IMR-90 (cell line): Measurements from ENCODE around the gene ZAR1. TPM values are rescaled to one million over a fixed set of nuclear protein-coding genes. Genes with fewer than 3 reads are reported as not detected.

Source experiments
- ATAC-seq: fragments of 200-7000 bp; cut with Tn5 transposase; 2 replicates; pipeline ENCODE4 v1.9.1; 2020; ENCODE audit warnings: low read depth, mild to moderate bottlenecking, moderate library complexity
- BruUV-seq: library from RNA; stranded (reverse); fragments of 400-500 nt; replicated peaks from 2 replicates; lab custom pipeline; 2021; lab: Mats Ljungman, UMichigan
- CTCF ChIA-PET: fragments of 300-600 bp; formaldehyde crosslinking; extraction: SDS; loops from one replicate; lab custom pipeline; 2021; ENCODE audit warnings: antibody characterized with exemption; lab: Yijun Ruan, JAX
- POLR2A ChIA-PET: fragments of 300-600 bp; sonication (Branson Sonifier 250); formaldehyde crosslinking; loops from one replicate; lab custom pipeline; 2022; ENCODE audit warnings: antibody characterized with exemption; ENCODE audit not compliant: unreplicated experiment; lab: Charles Lee
- DNase-seq: peaks from one replicate; pipeline ENCODE4 v3.0.0; 2013
- H2AFZ ChIP-seq: replicated peaks from 2 replicates; pipeline ENCODE3; 2013; ENCODE audit warnings: low read length, mild to moderate bottlenecking; ENCODE audit not compliant: poor library complexity
- H2AK5ac ChIP-seq: 2 replicates; pipeline ENCODE4 v1.6.1; 2013; ENCODE audit warnings: low read depth, low read length, inconsistent platforms
- H2AK9ac ChIP-seq: replicated peaks from 2 replicates; pipeline ENCODE3; 2013; ENCODE audit warnings: mild to moderate bottlenecking, low read depth, low read length, moderate library complexity; ENCODE audit not compliant: poor library complexity
- H2BK120ac ChIP-seq: 2 replicates; pipeline ENCODE4 v1.6.1; 2013; ENCODE audit warnings: low read depth, low read length, inconsistent platforms
- H2BK15ac ChIP-seq: 3 replicates; pipeline ENCODE4 v1.6.1; 2013; ENCODE audit warnings: low read depth, low read length, inconsistent platforms
- H2BK20ac ChIP-seq: 2 replicates; pipeline ENCODE4 v1.6.1; 2013; ENCODE audit warnings: low read depth, mild to moderate bottlenecking, inconsistent platforms, low read length, moderate library complexity
- H2BK5ac ChIP-seq: 2 replicates; pipeline ENCODE4 v1.6.1; 2013; ENCODE audit warnings: mild to moderate bottlenecking, low read depth, low read length, inconsistent platforms; ENCODE audit not compliant: poor library complexity, severe bottlenecking
- H3K14ac ChIP-seq: replicated peaks from 2 replicates; pipeline ENCODE4 v1.6.1; 2013; ENCODE audit warnings: low read depth, low read length, inconsistent platforms
- H3K18ac ChIP-seq: 2 replicates; pipeline ENCODE4 v1.6.1; 2013; ENCODE audit warnings: low read depth, low read length, control low read depth
- H3K23ac ChIP-seq: 2 replicates; pipeline ENCODE4 v1.6.1; 2013; ENCODE audit warnings: low read depth, low read length, inconsistent platforms
- H3K27ac ChIP-seq: 2 replicates; pipeline ENCODE4 v1.5.1; 2013; ENCODE audit warnings: mild to moderate bottlenecking, control low read depth, low read length; ENCODE audit not compliant: insufficient read depth
- H3K27me3 ChIP-seq: 2 replicates; pipeline ENCODE4 v1.6.1; 2013; ENCODE audit warnings: low read length; ENCODE audit not compliant: control insufficient read depth, insufficient read depth
- H3K36me3 ChIP-seq: 2 replicates; pipeline ENCODE4 v1.6.1; 2013; ENCODE audit warnings: low read length, mixed read lengths; ENCODE audit not compliant: control insufficient read depth, insufficient read depth
- H3K4ac ChIP-seq: 2 replicates; pipeline ENCODE4 v1.6.1; 2013; ENCODE audit warnings: low read depth, low read length, inconsistent platforms
- H3K4me1 ChIP-seq: 2 replicates; pipeline ENCODE4 v1.6.1; 2013; ENCODE audit warnings: low read length, mixed read lengths; ENCODE audit not compliant: control insufficient read depth, insufficient read depth
- H3K4me2 ChIP-seq: 2 replicates; pipeline ENCODE4 v1.6.1; 2013; ENCODE audit warnings: low read depth, mild to moderate bottlenecking, control low read depth, low read length, moderate library complexity
- H3K4me3 ChIP-seq: 2 replicates; pipeline ENCODE4 v1.5.1; 2013; ENCODE audit warnings: low read depth, mild to moderate bottlenecking, control low read depth, low read length, moderate library complexity; ENCODE audit not compliant: insufficient read depth
- H3K56ac ChIP-seq: 2 replicates; pipeline ENCODE4 v1.6.1; 2013; ENCODE audit warnings: low read length, inconsistent platforms; ENCODE audit not compliant: insufficient read depth; ENCODE audit errors: extremely low read depth
- H3K79me1 ChIP-seq, 2 experiments: 2 replicates each; pipeline ENCODE4 v1.6.1; 2013; ENCODE audit warnings: low read length in 2 of 2, inconsistent platforms in 1 of 2, low read depth in 1 of 2
- H3K9ac ChIP-seq: 2 replicates; pipeline ENCODE4 v1.6.1; 2013; ENCODE audit warnings: low read depth, low read length, control low read depth
- H3K9me1 ChIP-seq: 2 replicates; pipeline ENCODE4 v1.6.1; 2013; ENCODE audit warnings: low read length, inconsistent platforms; ENCODE audit not compliant: insufficient read depth
- H3K9me3 ChIP-seq: 2 replicates; pipeline ENCODE4 v1.6.1; 2013; ENCODE audit warnings: low read length; ENCODE audit not compliant: control insufficient read depth, insufficient read depth
- H4K20me1 ChIP-seq: 2 replicates; pipeline ENCODE4 v1.6.1; 2013; ENCODE audit warnings: low read length, inconsistent platforms; ENCODE audit not compliant: insufficient read depth
- H4K5ac ChIP-seq: 2 replicates; pipeline ENCODE4 v1.6.1; 2013; ENCODE audit warnings: mild to moderate bottlenecking, low read depth, low read length, control low read depth
- H4K8ac ChIP-seq, 2 experiments: 2 replicates each; pipeline ENCODE4 v1.6.1; 2013; ENCODE audit warnings: low read depth in 2 of 2, low read length in 2 of 2, control low read depth in 1 of 2, inconsistent platforms in 1 of 2
- H4K91ac ChIP-seq: 2 replicates; pipeline ENCODE4 v1.6.1; 2013; ENCODE audit warnings: low read depth, low read length, inconsistent platforms; ENCODE audit not compliant: insufficient read depth
- BHLHE40 ChIP-seq: fragments of 150-350 bp; IDR thresholded peaks from 2 replicates; pipeline ENCODE4 v1.6.1; 2016; ENCODE audit warnings: mild to moderate bottlenecking, low read depth, low read length
- MAFK ChIP-seq: IDR thresholded peaks from 2 replicates; pipeline ENCODE4 v1.6.1; 2012; ENCODE audit warnings: low read depth, low read length, improper control_type of control experiment
- POLR2A ChIP-seq: IDR thresholded peaks from 2 replicates; pipeline ENCODE4 v1.6.1; 2012; ENCODE audit warnings: mild to moderate bottlenecking, low read depth, low read length
- RAD21 ChIP-seq: IDR thresholded peaks from 2 replicates; pipeline ENCODE4 v1.6.1; 2012; ENCODE audit warnings: low read length, improper control_type of control experiment
- RFX5 ChIP-seq: IDR thresholded peaks from 2 replicates; pipeline ENCODE4 v1.8.0; 2012; ENCODE audit warnings: low read depth, mild to moderate bottlenecking, low read length, moderate library complexity
- SMC3 ChIP-seq: fragments of 150-350 bp; IDR thresholded peaks from 2 replicates; pipeline ENCODE4 v1.6.1; 2016; ENCODE audit warnings: low read depth, mild to moderate bottlenecking, antibody characterized with exemption, low read length, moderate library complexity
- WGBS, 2 experiments: methylation state at CpG; one replicate each; pipeline versions ENCODE4 v1.1.5 to v1.1.7; 2013; ENCODE audit warnings: missing lambda C conversion rate in 2 of 2; ENCODE audit not compliant: insufficient read length in 1 of 2; ENCODE audit errors: extremely low coverage in 2 of 2; 5-methylcytosine and 5-hydroxymethylcytosine counted together
- dilution Hi-C: fragments of 300-500 bp; cut with HindIII; formaldehyde crosslinking; loops from one replicate; pipeline ENCODE4 v1.14.3; 2018; ENCODE audit warnings: low sequenced_read_pairs; ENCODE audit not compliant: unreplicated experiment
- in situ Hi-C: fragments of 300-500 bp; cut with MboI; formaldehyde crosslinking; loops from 3 replicates; pipeline ENCODE4 v1.14.3; 2019; ENCODE audit warnings: low sequenced_read_pairs, inconsistent platforms, mixed read lengths
- intact Hi-C: fragments of 100-400 bp; cut with micrococcal nuclease; formaldehyde crosslinking; loops from 2 replicates; pipeline ENCODE4 v1.10.0; 2022
- polyA plus RNA-seq, 3 experiments: library from polyadenylated mRNA; depleted of rRNA; stranded (reverse); fragments of >200 nt; gene quantifications; 2 replicates each; pipeline ENCODE4 v1.2.3, GENCODE V29; 2012; ENCODE audit warnings: low replicate concordance in 1 of 3
- total RNA-seq: library from RNA; depleted of rRNA; stranded (reverse); fragments of >200 nt; gene quantifications from 2 replicates; pipeline ENCODE4 v1.2.3, GENCODE V29; 2012

ZAR1 gene
- total and polyA plus RNA-seq, 2 of the 4 experiments (the other 2 are of a cell fraction) = not detected

DNA sequence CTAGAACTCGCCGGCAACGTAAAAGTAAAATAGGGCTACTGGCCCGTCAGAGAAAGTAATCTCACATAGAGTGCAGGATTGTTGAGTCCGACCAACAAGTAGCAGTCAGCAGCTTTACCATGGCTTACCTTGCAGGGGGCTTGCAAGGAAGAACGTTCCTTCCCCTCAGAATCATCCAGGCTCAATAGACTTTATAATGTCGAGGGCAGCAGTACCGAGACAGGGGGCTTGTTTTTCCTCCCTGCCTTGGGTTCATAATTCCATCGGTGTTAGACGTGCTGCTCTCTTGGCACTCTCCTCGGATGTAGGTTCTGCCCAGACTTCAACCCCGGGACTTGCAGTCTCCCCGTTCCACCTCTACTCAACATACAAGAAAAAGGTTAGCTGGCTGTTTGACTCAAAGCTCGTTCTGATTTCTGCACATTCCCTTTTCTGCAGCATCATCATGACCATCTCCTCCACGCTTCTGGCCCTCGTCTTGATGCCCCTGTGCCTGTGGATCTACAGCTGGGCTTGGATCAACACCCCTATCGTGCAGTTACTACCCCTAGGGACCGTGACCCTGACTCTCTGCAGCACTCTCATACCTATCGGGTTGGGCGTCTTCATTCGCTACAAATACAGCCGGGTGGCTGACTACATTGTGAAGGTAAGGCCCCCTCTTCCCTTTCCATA, 5.4 kb upstream of the ZAR1 start:
- in situ Hi-C loops = loop anchor here (25.0 kb wide), 1 partner anchor 97 kb away; no protein-coding TSS in a partner anchor
- WGBS, 2 experiments = 23% methylated on average over 13 of the region's 22 CpGs; no CpG with 5 or more reads in 1 of the 2 experiments
- peak overlapping the region; percentile 1; the same call in 1 of the 2 replicates for H3K23ac ChIP-seq
- H3K4me3 ChIP-seq = no peak overlapping the region
- no peaks in the 10 kb centered on the region for H3K9me1 ChIP-seq
- H2BK5ac ChIP-seq = no peak overlapping the region
- ATAC-seq = no peak
- no peaks in the 10 kb centered on the region for H3K36me3 ChIP-seq
- BruUV-seq = no TSS peak
- H3K79me1 ChIP-seq = no peaks in the 10 kb centered on the region
- peaks cover 70% of the 10 kb centered on the region for H3K27me3 ChIP-seq
- no peak overlapping the region for H3K27ac ChIP-seq
- H3K18ac ChIP-seq = no peak overlapping the region
- no peak overlapping the region for H4K91ac ChIP-seq
- CTCF ChIA-PET = no interaction called here
- no peak overlapping the region for H2BK20ac ChIP-seq
- H2AFZ ChIP-seq = no peak overlapping the region
- no peak overlapping the region for H3K56ac ChIP-seq
- intact Hi-C loops = no loop called here
- TF ChIP-seq RFX5 (no peak), POLR2A (no peak), BHLHE40 (no peak), RAD21 (no peak), SMC3 (no peak), MAFK (no peak)
- no peak overlapping the region for H3K4me2 ChIP-seq
- H3K9me3 ChIP-seq = peaks cover 25% of the 10 kb centered on the region
- dilution Hi-C loops = no loop called here
- no peak overlapping the region for H3K4ac ChIP-seq
- POLR2A ChIA-PET = no interaction called here
- no peak overlapping the region for H3K9ac ChIP-seq
- DNase-seq = no peak
- no peak overlapping the region for H2BK15ac ChIP-seq
- H3K14ac ChIP-seq = no peak overlapping the region
- H2AK9ac ChIP-seq = peak overlapping the region; percentile 33
- no peak overlapping the region for H2AK5ac ChIP-seq
- H4K8ac ChIP-seq = no peak overlapping the region
- H4K20me1 ChIP-seq = no peaks in the 10 kb centered on the region
- peaks cover 5% of the 10 kb centered on the region for H3K4me1 ChIP-seq
- no peak overlapping the region for H4K5ac ChIP-seq
- no peak overlapping the region for H2BK120ac ChIP-seq
